GM12891 (cell line): Measurements from ENCODE around the gene FLOT1.
A peak's percentile ranks its signal among the peaks of the same experiment; 100 is the strongest.

Experiments used
- DNase-seq: peaks from one replicate; pipeline ENCODE4 v3.0.0; 2011; ENCODE audit warnings: low spot score; ENCODE audit not compliant: insufficient read length
- FAIRE-seq: peaks from 2 replicates; lab custom pipeline; 2011; peaks lifted over from hg19 to GRCh38; lab: Jason Lieb, UNC
- PAX5 ChIP-seq: IDR thresholded peaks from 2 replicates; pipeline ENCODE4 v1.6.1; 2011; ENCODE audit warnings: low read length, moderate library complexity, mild to moderate bottlenecking; ENCODE audit not compliant: insufficient read depth, severe bottlenecking
- POLR2A ChIP-seq: IDR thresholded peaks from 2 replicates; pipeline ENCODE4 v1.6.1; 2011; ENCODE audit warnings: low read depth, low read length, control low read depth
- POLR2AphosphoS5 ChIP-seq: IDR thresholded peaks from 2 replicates; pipeline ENCODE4 v1.6.1; 2011; ENCODE audit warnings: low read depth, low read length, control low read depth
- POU2F2 ChIP-seq: IDR thresholded peaks from 2 replicates; pipeline ENCODE4 v1.6.1; 2011; ENCODE audit warnings: low read depth, mild to moderate bottlenecking, control low read depth, low read length, moderate library complexity
- SPI1 ChIP-seq: IDR thresholded peaks from 2 replicates; pipeline ENCODE4 v1.6.1; 2011; ENCODE audit warnings: low read depth, low read length, control low read depth
- TAF1 ChIP-seq: IDR thresholded peaks from 2 replicates; pipeline ENCODE4 v1.6.1; 2011; ENCODE audit warnings: low read depth, low read length, control low read depth

The FLOT1 gene

DNA sequence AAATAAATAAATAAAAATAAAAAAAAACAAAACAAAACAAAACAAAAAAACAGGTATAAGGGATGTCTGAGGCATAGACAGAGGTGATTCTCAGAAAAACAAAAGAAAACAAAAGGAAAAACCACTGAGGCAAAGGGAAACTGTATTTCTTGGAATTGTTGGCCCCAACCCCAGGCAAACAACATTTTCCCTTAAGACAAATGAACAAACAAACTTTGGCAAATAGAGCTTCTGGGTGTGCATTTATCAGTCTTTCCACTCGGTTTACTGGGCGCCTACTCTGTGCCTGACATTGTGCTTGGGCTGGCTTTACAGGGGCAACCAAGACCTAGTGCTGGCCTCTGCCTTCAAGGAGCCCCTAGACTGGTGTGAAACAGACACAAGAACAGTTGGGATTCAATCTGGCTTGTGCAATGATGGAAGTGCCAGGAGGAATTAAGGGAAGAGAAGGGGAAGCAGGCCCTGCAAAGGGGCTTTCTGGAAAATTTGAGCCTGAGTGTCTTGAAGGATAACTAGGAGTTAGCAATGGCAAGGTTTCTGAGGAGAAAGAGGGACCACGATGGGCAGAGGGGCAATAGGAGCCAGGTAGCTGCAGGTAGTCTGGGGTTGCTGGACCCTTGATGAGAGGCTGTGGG is 35.6 kb upstream of the FLOT1 start:
- no peak for DNase-seq
- no peak for TF ChIP-seq TAF1
- no peak for FAIRE-seq

DNA sequence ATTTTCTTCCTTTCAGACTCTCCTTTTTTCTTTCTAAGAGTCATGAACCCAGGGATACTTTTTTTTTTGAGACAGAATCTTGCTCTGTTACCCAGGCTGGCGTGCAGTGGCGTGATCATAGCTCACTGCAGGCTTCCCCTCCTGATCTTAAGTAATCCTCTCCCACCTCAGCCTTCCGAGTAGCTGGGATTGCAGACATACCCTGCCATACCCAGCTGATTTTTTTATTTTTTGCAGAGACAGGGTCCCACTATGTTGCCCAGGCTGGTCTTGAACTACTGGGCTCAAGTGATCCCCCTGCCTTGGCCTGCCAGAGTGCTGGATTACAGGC is 34.6 kb upstream of the FLOT1 start:
- no peak for FAIRE-seq
- no peak for TF ChIP-seq TAF1
- no peak for TF ChIP-seq PAX5
- no peak for TF ChIP-seq POU2F2
- no peak for TF ChIP-seq SPI1
- TF ChIP-seq POLR2AphosphoS5: no peak
- no peak for TF ChIP-seq POLR2A
- DNase-seq: no peak

DNA sequence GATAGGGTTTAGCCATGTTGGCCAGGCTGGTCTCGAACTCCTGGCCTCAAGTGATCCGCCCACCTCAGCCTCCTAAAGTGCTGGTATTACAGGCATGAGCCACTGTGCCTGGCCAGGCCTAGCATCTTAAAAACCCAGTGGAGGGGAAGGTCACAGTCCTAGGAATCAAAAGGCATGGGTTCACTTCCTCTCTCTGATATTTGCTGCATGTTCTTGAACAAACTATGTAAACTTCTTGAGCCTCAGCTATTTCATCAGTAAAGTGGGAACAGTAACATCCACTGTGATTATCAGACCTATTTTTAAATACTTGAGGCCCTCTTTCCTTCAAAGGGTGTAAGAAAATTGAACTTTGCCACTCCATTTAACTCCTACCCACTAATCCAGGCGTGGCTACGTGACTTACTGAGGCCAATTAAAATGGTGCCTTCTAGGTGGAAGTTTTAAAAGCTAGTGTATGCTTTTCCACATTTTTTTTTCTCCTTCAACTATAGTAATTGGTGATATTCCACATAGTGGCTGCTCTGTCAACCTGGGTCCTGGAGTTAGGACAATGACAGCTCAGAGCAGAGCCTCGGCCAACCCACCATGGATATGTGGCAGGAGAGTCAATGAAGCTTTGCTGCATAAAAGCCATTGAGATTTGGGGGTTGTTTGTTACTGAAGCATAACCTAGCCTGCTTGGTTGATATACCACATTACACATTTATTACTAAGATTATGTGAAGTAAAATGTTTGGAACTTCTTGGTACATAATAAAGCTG is 34.1 kb upstream of the FLOT1 start:
- no peak for TF ChIP-seq POLR2A
- no peak for TF ChIP-seq PAX5
- TF ChIP-seq SPI1: peak; percentile 56; the same call in 1 of the 2 replicates
- no peak for TF ChIP-seq TAF1
- TF ChIP-seq POU2F2: no peak
- no peak for TF ChIP-seq POLR2AphosphoS5
- FAIRE-seq: no peak

DNA sequence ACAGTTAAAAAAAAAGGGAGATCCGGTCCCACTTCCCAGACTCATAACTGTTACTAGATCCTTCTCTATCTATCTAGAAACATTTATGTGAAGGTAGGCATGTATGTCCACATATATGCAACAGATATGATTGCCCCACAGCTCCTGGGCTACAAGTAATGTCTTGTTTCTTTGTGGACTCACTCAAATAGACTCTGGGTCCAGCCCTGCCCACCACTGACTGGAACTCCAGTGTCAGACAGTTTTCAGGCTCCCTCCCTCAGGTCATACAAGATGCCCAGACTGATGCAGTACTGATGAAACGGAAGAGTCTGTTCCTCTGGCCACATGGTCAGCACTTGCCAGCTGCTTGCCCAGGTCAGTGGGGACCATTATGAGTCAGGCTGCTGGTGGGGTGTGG is 32.6 kb upstream of the FLOT1 start:
- TF ChIP-seq PAX5 (no peak), POU2F2 (no peak), SPI1 (no peak), POLR2AphosphoS5 (no peak), TAF1 (no peak), POLR2A (no peak)
- no peak for DNase-seq
- FAIRE-seq: no peak

More for the DNA sequence above, 34.1 kb upstream of the FLOT1 start:
- DNase-seq: no peak

DNA sequence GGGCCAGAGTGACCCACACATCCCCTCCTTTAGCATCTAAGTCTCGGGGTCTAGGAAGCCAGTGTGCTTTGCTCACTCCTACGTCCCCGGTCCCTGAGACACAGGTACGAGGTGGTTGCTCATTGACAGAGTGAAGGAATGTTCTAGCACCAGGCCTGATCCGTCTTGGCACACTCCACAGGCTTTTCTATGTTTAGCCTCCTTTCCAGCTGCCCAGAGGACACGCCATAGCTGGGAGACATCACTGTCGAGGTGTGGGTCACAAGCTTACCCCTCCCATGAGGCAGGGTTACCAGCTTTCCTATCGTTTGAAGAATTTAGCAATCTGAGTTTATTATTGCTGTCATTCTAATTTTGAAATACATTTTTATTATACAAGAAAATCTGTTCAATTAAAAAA is 32.2 kb upstream of the FLOT1 start:
- FAIRE-seq (no peak), DNase-seq (no peak)
- TF ChIP-seq TAF1 (no peak), POU2F2 (no peak), PAX5 (no peak)

DNA sequence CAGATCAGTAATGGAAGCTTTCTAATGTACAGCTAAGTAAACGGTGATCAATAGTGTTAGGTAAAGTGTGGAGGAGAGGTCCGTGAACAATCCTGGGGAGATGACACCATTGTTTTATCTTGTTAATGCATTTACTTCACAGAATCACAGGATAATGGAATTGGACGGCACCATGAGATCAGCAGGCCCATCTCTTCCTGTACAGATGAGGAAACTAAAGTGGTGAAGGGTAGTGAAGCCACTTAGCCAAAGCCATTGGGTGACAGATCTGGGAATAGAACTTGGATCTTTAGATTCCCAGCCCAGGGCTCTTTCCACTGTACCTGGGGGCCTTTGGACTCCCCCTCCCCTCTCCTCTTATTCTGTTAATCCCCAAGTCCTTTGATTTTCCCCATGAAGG is 28.1 kb upstream of the FLOT1 start:
- DNase-seq (no peak), FAIRE-seq (no peak)

DNA sequence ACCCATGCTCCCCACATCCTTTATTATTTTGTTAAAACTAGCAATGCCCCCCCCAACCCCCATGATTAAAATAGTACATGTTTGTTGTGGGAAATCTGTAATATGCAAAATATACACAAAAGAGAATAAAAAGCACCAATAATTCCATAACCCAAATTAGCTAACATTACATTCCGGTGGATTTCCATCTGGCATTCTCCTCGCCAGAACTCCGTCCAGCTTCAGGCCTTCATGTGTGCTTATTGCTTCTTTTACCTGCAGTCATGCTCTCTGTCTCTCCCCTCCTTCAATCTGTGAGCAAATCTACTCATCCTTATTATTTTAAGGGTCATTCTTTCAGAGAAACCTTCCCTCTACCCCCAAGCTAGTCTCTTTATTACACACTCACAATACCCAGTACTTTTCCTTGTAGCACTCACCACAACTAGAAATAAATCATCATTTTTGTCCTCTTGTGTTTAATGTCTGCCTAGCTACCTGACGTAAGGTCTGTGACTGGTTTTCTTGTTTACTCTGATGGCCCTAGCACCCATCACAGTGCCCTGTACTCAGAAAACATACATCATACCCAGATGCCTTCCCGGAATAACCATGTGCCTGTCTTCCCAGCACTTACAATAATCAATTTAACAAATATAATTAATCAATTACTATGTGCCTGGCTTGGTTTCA is 27.5 kb upstream of the FLOT1 start:
- no peak for DNase-seq
- no peak for FAIRE-seq

More for the DNA sequence above, 28.1 kb upstream of the FLOT1 start:
- TF ChIP-seq POLR2A (no peak), POLR2AphosphoS5 (no peak), SPI1 (no peak), POU2F2 (no peak), PAX5 (no peak), TAF1 (no peak)

DNA sequence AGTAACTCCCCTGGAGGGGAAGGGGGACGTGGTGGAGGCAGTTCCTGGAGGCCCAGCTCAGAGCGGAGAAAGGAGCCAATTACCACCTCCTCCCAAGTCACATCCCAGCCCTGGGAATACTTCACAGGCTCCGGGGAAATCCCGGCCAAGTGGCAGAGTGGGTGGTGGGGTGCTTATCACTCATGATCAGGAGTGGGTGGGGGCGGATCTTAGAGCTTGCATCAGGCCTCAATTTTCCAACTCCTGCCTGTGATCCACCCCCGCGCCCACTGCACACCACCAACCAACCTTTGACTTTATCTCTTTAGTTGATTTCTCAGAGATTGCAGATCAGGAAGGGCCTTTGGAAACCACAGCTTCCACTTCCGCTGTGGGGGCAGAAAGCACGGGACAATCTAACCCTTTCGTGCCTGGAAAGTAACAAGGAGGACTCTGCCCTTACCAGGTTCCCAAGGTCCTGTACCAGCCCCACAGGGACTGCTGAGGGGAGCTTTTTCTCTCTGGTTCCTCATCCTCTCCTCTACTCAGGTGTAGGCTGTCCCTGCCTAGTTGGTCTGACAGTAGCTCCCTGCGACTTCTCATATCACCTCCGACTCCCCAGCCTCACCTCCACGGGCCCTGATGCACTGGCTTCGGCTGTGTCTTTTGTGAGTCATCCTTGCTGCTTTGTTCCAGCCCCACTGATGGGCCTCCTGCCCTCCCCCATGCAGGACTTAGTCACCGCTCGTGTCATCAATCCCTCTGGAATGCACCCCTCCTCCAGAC is 26.8 kb upstream of the FLOT1 start:
- no peak for DNase-seq
- FAIRE-seq: peak; percentile 66
- TF ChIP-seq TAF1 (no peak), SPI1 (peak; percentile 59)

More for the DNA sequence above, 27.5 kb upstream of the FLOT1 start:
- TF ChIP-seq POU2F2: no peak
- TF ChIP-seq PAX5: no peak

DNA sequence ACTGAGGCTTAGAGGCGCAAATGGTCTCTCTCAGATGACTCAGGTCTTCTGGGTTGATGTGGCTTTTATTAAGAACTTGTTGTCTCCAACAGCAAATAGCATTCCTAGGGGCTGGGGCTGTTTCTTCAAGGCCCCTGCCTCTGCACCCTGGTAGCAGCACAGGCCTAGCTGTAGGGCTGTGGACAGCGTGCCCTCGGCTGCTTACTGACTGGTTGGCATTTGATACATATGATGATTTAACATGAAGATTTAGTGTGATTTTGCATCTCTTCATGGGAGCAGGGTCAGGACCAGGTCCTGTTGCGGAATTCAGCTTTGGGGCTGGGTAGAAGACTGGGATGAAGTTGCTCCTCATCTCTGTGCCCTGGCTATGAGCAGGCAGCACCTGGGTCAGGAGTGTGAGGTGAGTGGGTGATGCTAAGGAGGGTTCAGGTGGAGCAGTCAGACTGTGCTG is 26.2 kb upstream of the FLOT1 start:
- FAIRE-seq (no peak), DNase-seq (no peak)
- TF ChIP-seq TAF1 (no peak), PAX5 (no peak), POLR2A (no peak), POLR2AphosphoS5 (no peak)

DNA sequence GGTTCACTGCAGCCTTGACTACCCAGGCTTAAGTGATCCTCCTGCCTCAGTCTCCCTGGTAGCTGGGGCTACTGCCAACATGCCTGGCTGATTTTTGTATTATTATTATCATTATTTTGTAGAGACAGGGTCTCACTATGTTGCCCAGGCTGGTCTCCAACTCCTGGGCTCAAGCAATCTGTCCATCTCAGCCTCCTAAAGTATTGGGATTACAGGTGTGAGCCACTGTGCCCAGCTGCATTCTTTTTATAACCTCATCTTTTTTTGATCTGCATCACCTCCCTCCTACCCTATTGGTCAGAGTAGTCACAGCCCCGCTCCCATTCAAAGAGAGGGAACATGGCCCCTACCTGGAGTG is 25.4 kb upstream of the FLOT1 start:
- TF ChIP-seq SPI1 (no peak), POLR2AphosphoS5 (no peak), POU2F2 (no peak), POLR2A (no peak), TAF1 (no peak), PAX5 (no peak)
- DNase-seq: no peak
- FAIRE-seq: no peak
